WTC11 (cell line): ENCODE data around the gene AMER2.

Experiments used
- CREB1 ChIP-seq: sonication (generic); formaldehyde crosslinking; IDR thresholded peaks from 2 replicates; pipeline ENCODE4 v1.8.0; 2023; ENCODE audit warnings: mild to moderate bottlenecking, missing genetic modification reagents
- CTCF ChIP-seq: fragments of 200-600 bp; IDR thresholded peaks from 2 replicates; pipeline ENCODE4 v1.8.0; 2022; ENCODE audit warnings: antibody characterized with exemption
- E2F1 ChIP-seq: sonication (generic); formaldehyde crosslinking; IDR thresholded peaks from 2 replicates; pipeline ENCODE4 v1.8.0; 2022; ENCODE audit warnings: mild to moderate bottlenecking, missing genetic modification reagents

- no peak for TF ChIP-seq CTCF
- TF ChIP-seq E2F1 = no peak
- TF ChIP-seq CREB1 (CRISPR knock-in tag) = no peak
Observed at GRCh38 chr13:25175026-25175425, 2.9 kb upstream of the AMER2 start.
